Activated CD4-positive, alpha-beta T cell treated with anti-CD3 and anti-CD28 coated beads, Interleukin-2, Interleukin-6, amounts not matched to agents 100 ng/mL and 50 ng/mL, durations not matched to agents 16 hours and 8 hours (primary cell): ENCODE results near the gene KLK7.

Source experiments
- DNase-seq: peaks from one replicate; pipeline ENCODE4 v3.0.0-alpha.2; 2020

Gene KLK7

GRCh38 chr19:50928831-50929230 is 54.9 kb downstream of the KLK7 start:
- DNase-seq = no peak
